Mesodermal cell (in vitro differentiated cells): ENCODE results near the gene PARL.
"Not testable (repeated sequence)": the region's sequence is repeated elsewhere in the genome, so short reads cannot be mapped to it uniquely, and the experiment has no call there.

Source experiments
- H3K27ac ChIP-seq: 2 replicates; pipeline ENCODE4 v1.7.0; 2013; ENCODE audit warnings: mild to moderate bottlenecking, low read depth, low read length, moderate library complexity; ENCODE audit not compliant: severe bottlenecking
- H3K36me3 ChIP-seq: 2 replicates; pipeline ENCODE4 v1.7.1; 2013; ENCODE audit warnings: mild to moderate bottlenecking, low read length, moderate library complexity; ENCODE audit not compliant: control insufficient read depth, insufficient read depth
- H3K4me1 ChIP-seq: one replicate; pipeline ENCODE4 v1.7.1; 2013; ENCODE audit warnings: mild to moderate bottlenecking, low read length; ENCODE audit not compliant: insufficient read depth, control insufficient read depth, poor library complexity, severe bottlenecking
- H3K4me3 ChIP-seq: 2 replicates; pipeline ENCODE4 v1.7.0; 2013; ENCODE audit warnings: low read length, control low read depth, mild to moderate bottlenecking; ENCODE audit not compliant: insufficient read depth, poor library complexity, severe bottlenecking; ENCODE audit errors: extremely low read depth
- H3K9me3 ChIP-seq: 2 replicates; pipeline ENCODE4 v1.7.1; 2013; ENCODE audit warnings: mild to moderate bottlenecking, low read length, moderate library complexity; ENCODE audit not compliant: control insufficient read depth
- WGBS, 2 experiments: methylation state at CpG; one replicate each; pipeline ENCODE4 v1.1.5; 2013; ENCODE audit warnings: missing lambda C conversion rate in 2 of 2; ENCODE audit not compliant: insufficient coverage in 2 of 2; 5-methylcytosine and 5-hydroxymethylcytosine counted together

The PARL gene

GRCh38 chr3:183796372-183796771, 88.3 kb downstream of the PARL start:
- Histone ChIP-seq H3K4me3 (no peak overlapping the region), H3K36me3 (peaks cover 93% of the 10 kb centered on the region), H3K4me1 (no peaks in the 10 kb centered on the region), H3K9me3 (no peaks in the 10 kb centered on the region), H3K27ac (no peak overlapping the region)
- 94 to 96% methylated on average over 4 to 5 of the region's 6 CpGs for WGBS, 2 experiments

- Histone ChIP-seq H3K4me3 (no peak overlapping the region), H3K36me3 (peaks cover 94% of the 10 kb centered on the region), H3K4me1 (no peaks in the 10 kb centered on the region), H3K9me3 (no peaks in the 10 kb centered on the region), H3K27ac (no peak overlapping the region)
- WGBS, 2 experiments, result 90 to 100% methylated on average over 1 to 4 of the region's 4 CpGs
Measured at GRCh38 chr3:183794452-183794851, 90.2 kb downstream of the PARL start.

DNA sequence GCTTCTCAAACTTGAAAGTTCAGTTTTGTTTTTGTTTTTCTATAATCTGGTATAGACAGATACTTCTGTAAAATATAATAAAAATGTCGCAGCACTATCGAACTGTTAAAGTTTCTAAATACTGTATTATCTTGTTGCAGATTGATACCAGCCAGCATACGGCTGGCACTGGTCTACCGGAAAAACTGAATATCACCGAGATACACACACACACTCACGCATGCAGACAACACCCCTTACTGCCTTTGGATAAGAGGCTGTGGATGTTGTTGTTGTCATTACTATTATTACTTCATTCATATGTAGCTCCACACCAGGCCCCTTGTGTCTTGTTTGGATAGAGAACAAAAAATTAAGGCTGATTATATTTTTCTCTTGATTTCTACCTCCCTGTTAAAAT, 91.7 kb downstream of the PARL start:
- peaks cover 93% of the 10 kb centered on the region for H3K36me3 ChIP-seq
- no peak overlapping the region for H3K27ac ChIP-seq
- H3K4me3 ChIP-seq, result no peak overlapping the region
- no peaks in the 10 kb centered on the region for H3K9me3 ChIP-seq
- H3K4me1 ChIP-seq, result no peaks in the 10 kb centered on the region
- no CpG with 5 or more reads among the region's 6 CpGs for WGBS, 2 experiments

- H3K9me3 ChIP-seq, result no peaks in the 10 kb centered on the region
- no peak overlapping the region for H3K4me3 ChIP-seq
- peaks cover 96% of the 10 kb centered on the region for H3K36me3 ChIP-seq
- 96 to 99% methylated on average over 10 to 13 of the region's 16 CpGs for WGBS, 2 experiments
- H3K4me1 ChIP-seq, result no peaks in the 10 kb centered on the region
- H3K27ac ChIP-seq, result no peak overlapping the region
Measured at GRCh38 chr3:183790700-183791099, 94.0 kb downstream of the PARL start.

GRCh38 chr3:183789826-183790225, 94.9 kb downstream of the PARL start:
- Histone ChIP-seq H3K4me3 (no peak overlapping the region), H3K9me3 (no peaks in the 10 kb centered on the region), H3K27ac (no peak overlapping the region), H3K36me3 (peaks cover 96% of the 10 kb centered on the region), H3K4me1 (no peaks in the 10 kb centered on the region)
- 80 to 97% methylated on average over 1 to 2 of the region's 4 CpGs for WGBS, 2 experiments

- not testable (repeated sequence) for H3K4me1 ChIP-seq, H3K4me3 ChIP-seq, H3K9me3 ChIP-seq, H3K27ac ChIP-seq
- peaks cover 92% of the 10 kb centered on the region for H3K36me3 ChIP-seq
- 95% methylated on average over 6 to 9 of the region's 10 CpGs for WGBS, 2 experiments
Measured at GRCh38 chr3:183784503-183784902, 100.2 kb downstream of the PARL start.

- 98% methylated on average over 4 of the region's 7 CpGs for WGBS, 2 experiments
- no peak overlapping the region for H3K4me3 ChIP-seq
- H3K4me1 ChIP-seq, result no peaks in the 10 kb centered on the region
- H3K9me3 ChIP-seq, result no peaks in the 10 kb centered on the region
- H3K27ac ChIP-seq, result no peak overlapping the region
- peaks cover 93% of the 10 kb centered on the region for H3K36me3 ChIP-seq
Measured at GRCh38 chr3:183782576-183783276, 102.0 kb downstream of the PARL start.

GRCh38 chr3:183781246-183781645, 103.4 kb downstream of the PARL start:
- Histone ChIP-seq H3K9me3 (no peaks in the 10 kb centered on the region), H3K4me3 (no peak overlapping the region), H3K27ac (no peak overlapping the region), H3K4me1 (no peaks in the 10 kb centered on the region), H3K36me3 (peaks cover 92% of the 10 kb centered on the region)
- 95 to 97% methylated on average over 5 to 6 of the region's 6 CpGs for WGBS, 2 experiments

GRCh38 chr3:183779896-183780465, 104.7 kb downstream of the PARL start:
- 97 to 98% methylated on average over 8 to 9 of the region's 14 CpGs for WGBS, 2 experiments
- Histone ChIP-seq H3K4me1 (no peaks in the 10 kb centered on the region), H3K36me3 (peaks cover 93% of the 10 kb centered on the region), H3K9me3 (no peaks in the 10 kb centered on the region), H3K27ac (no peak overlapping the region), H3K4me3 (no peak overlapping the region)
